Tibial artery (tissue), 4 donors: ENCODE results near the gene DCLK2.

Experiments used
- DNase-seq, 2 donors: peaks; one replicate each; pipeline ENCODE4 v3.0.0-alpha.2; 2019
- H3K27ac ChIP-seq, 2 donors: fragments of 200-600 bp; sonication (generic) in 1 of 2; 1 replicate in 1 of 2; 2 replicates in 1 of 2; pipeline ENCODE4 v1.5.1; 2018 to 2019; ENCODE audit warnings: mild to moderate bottlenecking in 1 of 2
- H3K27me3 ChIP-seq, 2 donors: fragments of 200-600 bp; sonication (generic) in 1 of 2; one replicate each; pipeline versions ENCODE4 v1.5.1 to v1.6.0; 2016 to 2019
- H3K36me3 ChIP-seq, 3 donors: fragments of 200-600 bp; sonication (generic) in 2 of 3; one replicate each; pipeline ENCODE4 v1.5.1; 2016 to 2019; ENCODE audit warnings: mild to moderate bottlenecking in 2 of 3
- H3K4me1 ChIP-seq, 4 donors: fragments of 200-600 bp; sonication (generic) in 2 of 4; 1 replicate in 3 of 4; 2 replicates in 1 of 4; pipeline ENCODE4 v1.5.1; 2016 to 2019
- H3K4me3 ChIP-seq, 2 donors: fragments of 200-600 bp; sonication (generic) in 1 of 2; 1 replicate in 1 of 2; 2 replicates in 1 of 2; pipeline ENCODE4 v1.5.1; 2018 to 2019; ENCODE audit warnings: mild to moderate bottlenecking in 2 of 2
- H3K9me3 ChIP-seq, 3 donors: fragments of 200-600 bp; sonication (generic) in 1 of 3; one replicate each; pipeline ENCODE4 v1.5.1; 2016 to 2019
- CTCF ChIP-seq, 2 experiments: fragments of 200-600 bp in 1 of 2; fragments of 450-650 bp in 1 of 2; IDR thresholded peaks; one replicate each; pipeline ENCODE4 v1.5.1; 2017 to 2019; ENCODE audit warnings: antibody characterized with exemption in 2 of 2, mild to moderate bottlenecking in 1 of 2, moderate library complexity in 1 of 2
- intact Hi-C: fragments of 100-400 bp; cut with DNase I; formaldehyde crosslinking; loops from one replicate; pipeline ENCODE4 v1.15.0; 2023; ENCODE audit warnings: low total_unique reads

Gene DCLK2

GRCh38 chr4:150104404-150105027 lies 26.3 kb downstream of the DCLK2 start:
- Histone ChIP-seq H3K4me3 (no peak overlapping the region), H3K36me3 (no peaks in the 10 kb centered on the region), H3K27ac (no peak overlapping the region), H3K9me3 (no peaks in the 10 kb centered on the region), H3K27me3 (no peaks in the 10 kb centered on the region), H3K4me1 (no peaks in the 10 kb centered on the region)
- intact Hi-C loops = no loop called here
- no peak for DNase-seq
- no peak for TF ChIP-seq CTCF (IDR thresholded peaks at IDR 0.05)

- intact Hi-C loops = no loop called here
- TF ChIP-seq CTCF (IDR thresholded peaks at IDR 0.05) = no peak
- no peaks in the 10 kb centered on the region for H3K27me3 ChIP-seq
Observed at GRCh38 chr4:150106886-150107285, 28.6 kb downstream of the DCLK2 start.

DNA sequence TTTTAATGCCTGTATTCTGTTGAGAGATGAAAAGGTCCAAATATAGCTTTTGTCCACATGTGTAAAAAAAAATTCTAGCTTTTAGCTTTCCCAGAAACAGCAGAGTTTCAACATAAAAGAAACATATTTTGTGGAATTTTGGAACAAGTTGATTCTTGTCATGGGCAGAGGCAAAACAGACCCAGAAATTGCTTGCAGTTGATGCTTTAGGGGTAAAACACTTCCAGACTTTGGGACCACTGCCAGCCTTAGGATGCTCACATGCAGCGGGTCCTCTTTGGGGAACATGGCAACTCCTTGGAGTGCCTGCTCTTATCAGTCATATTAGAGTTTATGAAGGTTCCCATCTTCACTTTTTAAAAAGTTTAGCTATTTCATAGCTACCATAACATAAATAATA lies 30.4 kb downstream of the DCLK2 start:
- DNase-seq = no peak
- no peak for TF ChIP-seq CTCF (IDR thresholded peaks at IDR 0.05)

More at GRCh38 chr4:150106886-150107285, 28.6 kb downstream of the DCLK2 start:
- Histone ChIP-seq H3K4me3 (no peak overlapping the region), H3K27ac (no peak overlapping the region), H3K4me1 (no peaks in the 10 kb centered on the region), H3K9me3 (peaks cover 0 to 3% (median 0%) of the 10 kb centered on the region in 3 donors), H3K36me3 (no peaks in the 10 kb centered on the region)
- no peak for DNase-seq

DNA sequence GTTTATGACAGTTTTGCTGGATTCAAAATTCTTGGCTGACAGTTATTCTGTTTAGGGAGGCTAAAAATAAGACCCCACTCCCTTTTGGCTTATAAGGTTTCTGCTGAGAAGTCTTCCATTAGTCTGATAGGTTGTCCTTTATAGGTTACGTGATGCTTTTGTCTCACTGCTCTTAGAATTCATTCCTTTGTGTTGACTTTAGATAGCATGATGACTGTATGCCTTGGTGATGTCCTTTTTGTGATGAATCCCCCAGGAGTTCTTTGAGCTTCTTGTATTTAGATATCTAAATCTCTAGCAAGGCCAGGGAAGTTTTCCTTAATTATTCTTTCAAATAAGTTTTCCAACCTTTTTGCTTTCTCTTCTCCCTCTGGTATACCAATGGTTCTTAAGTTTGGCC lies 36.4 kb downstream of the DCLK2 start:
- Histone ChIP-seq H3K9me3 (peaks cover 0 to 11% (median 0%) of the 10 kb centered on the region in 3 donors), H3K27me3 (no peaks in the 10 kb centered on the region), H3K4me3 (no peak overlapping the region), H3K36me3 (no peaks in the 10 kb centered on the region), H3K4me1 (peaks cover 0 to 39% (median 19%) of the 10 kb centered on the region in 4 donors), H3K27ac (no peak overlapping the region)
- no peak for DNase-seq
- TF ChIP-seq CTCF (IDR thresholded peaks at IDR 0.05) = no peak
- intact Hi-C loops = no loop called here

More for the DNA sequence above, 30.4 kb downstream of the DCLK2 start:
- Histone ChIP-seq H3K4me3 (no peak overlapping the region), H3K27me3 (no peaks in the 10 kb centered on the region), H3K4me1 (no peaks in the 10 kb centered on the region), H3K36me3 (no peaks in the 10 kb centered on the region), H3K27ac (no peak overlapping the region), H3K9me3 (peaks cover 0 to 4% (median 0%) of the 10 kb centered on the region in 3 donors)
- intact Hi-C loops = no loop called here

DNA sequence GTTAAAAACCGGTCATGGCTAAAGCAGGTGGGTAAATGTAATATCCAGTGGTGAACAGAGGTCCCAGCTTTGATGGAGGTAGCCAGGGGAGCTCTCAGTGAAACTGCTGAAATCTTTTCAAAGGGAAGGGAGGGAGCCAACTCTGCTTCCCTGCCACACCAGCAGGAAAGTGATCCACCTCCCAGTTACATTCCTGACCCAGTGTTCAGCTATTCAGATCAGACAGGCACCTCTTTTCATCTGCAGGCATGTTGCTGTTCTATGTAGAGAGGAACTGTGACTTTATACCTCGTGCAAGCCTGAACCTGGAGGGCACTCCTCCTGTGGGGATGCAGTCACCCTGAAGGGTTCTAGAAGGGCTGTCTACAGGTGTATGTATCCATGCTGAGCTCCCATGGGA lies 37.6 kb downstream of the DCLK2 start:
- no peaks in the 10 kb centered on the region for H3K36me3 ChIP-seq
- no peak for TF ChIP-seq CTCF (IDR thresholded peaks at IDR 0.05)
- no peak overlapping the region for H3K4me3 ChIP-seq
- no peak for DNase-seq
- no peak overlapping the region for H3K27ac ChIP-seq
- no peaks in the 10 kb centered on the region for H3K27me3 ChIP-seq
- H3K9me3 ChIP-seq = peaks cover 0 to 11% (median 0%) of the 10 kb centered on the region in 3 donors
- peaks cover 0 to 48% (median 19%) of the 10 kb centered on the region in 4 donors for H3K4me1 ChIP-seq
- intact Hi-C loops = no loop called here
